T-helper 1 cell treated with Interleukin-12 subunit alpha and Interleukin-12 subunit beta and Interleukin-4 antibody, amounts not matched to agents 30 ng/mL and 1 ng/mL, for 36 hours (primary cell): ENCODE results near the gene MNT. TPM values are rescaled to one million over a fixed set of nuclear protein-coding genes. Genes with fewer than 3 reads are reported as not detected.

Source experiments
- intact Hi-C: fragments of 100-400 bp; cut with micrococcal nuclease; formaldehyde crosslinking; loops from one replicate; pipeline ENCODE4 v1.15.1; 2024
- total RNA-seq: library from RNA; stranded (reverse); gene quantifications from 2 replicates; pipeline ENCODE4 v1.2.3, GENCODE V29; 2022

The MNT gene
- total RNA-seq, 1 donor from 2014 or later = 26.4 TPM

DNA sequence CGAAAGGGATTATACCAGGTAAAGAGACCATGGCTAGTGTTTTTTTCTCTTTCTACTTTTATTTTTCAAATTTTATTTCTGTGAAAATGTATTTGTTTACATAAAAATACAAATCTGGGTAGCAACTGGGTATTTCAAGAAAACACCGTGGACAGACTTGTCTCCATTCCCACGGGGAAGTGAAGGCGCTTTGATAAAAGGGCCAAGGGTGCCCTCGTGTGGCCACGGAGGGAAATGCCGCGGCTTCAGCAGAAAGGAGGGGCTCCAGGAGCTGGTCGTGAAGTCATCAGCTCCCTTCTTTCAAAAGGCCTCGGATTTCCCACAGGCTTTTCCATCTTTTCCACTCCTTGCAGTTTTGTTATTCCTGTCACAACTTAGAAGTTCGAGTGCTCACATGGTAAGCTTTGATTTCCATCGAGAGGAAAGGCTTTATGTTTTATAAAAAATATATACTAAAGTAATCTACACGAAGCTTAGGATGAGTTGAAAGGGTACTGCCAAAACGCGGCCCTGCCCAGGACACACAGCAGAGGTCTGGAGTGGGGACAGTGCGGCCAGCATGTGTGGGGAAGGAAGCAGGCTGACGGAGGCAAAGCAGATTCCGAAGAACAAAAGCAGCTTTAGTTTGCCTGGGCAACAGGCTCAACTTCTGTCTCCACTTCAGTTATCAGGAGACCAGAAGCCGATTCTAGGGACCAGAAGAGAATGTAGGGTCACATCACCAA lies 15.3 kb upstream of the MNT start:
- intact Hi-C loops = loop anchor here (1.0 kb wide), 4 partner anchors 15 to 362 kb away; partner anchors contain the start of genes MNT and TSR1

DNA sequence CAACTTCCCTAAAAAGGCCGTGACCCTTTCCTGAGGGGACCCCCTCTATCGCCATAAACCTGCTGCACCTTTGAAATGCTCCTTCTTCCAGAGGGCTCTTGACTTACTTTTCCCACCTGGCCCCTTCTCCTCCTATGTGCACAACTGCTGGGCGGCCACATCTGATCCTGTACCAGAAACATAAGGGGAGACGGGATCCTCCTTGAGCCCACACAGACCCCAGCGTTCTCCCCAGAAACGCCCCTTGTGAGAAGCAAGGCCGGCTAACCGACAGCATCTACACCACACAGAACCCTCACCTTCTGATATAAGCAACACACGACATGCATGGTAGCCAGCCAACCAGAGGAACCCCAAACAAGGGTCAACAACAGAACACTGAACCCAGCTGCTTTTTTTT lies 14.2 kb upstream of the MNT start:
- intact Hi-C loops = no loop called here

DNA sequence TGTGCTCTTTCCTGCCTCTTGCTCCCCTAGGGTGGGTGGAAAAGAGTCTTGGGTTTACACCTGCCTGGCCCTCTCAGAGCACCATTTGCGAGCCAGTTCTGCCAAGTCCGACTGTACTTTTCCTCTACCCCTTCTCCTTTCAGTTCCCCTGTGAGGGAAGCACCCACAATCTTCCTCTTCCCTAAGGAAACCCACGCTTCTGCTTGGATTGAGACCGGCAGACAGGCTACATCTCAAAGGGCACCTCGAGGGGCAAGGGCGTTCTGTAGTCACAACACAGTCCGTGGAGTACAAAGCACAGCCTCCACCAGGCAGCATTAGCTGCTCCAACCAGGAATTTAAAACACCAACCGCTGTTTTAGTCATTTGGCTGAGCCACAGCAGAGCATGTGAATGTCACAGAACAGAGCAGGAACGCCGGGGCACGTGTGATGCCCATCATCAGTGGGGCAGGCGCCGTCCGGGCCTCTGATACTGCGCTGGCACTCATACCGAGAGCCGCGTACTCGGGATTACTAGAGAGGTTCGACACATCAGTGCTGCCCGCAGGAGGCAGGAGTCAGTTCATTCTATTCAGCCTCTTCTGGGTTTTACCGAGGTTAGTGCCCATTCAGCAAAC lies 13.7 kb upstream of the MNT start:
- intact Hi-C loops = no loop called here

DNA sequence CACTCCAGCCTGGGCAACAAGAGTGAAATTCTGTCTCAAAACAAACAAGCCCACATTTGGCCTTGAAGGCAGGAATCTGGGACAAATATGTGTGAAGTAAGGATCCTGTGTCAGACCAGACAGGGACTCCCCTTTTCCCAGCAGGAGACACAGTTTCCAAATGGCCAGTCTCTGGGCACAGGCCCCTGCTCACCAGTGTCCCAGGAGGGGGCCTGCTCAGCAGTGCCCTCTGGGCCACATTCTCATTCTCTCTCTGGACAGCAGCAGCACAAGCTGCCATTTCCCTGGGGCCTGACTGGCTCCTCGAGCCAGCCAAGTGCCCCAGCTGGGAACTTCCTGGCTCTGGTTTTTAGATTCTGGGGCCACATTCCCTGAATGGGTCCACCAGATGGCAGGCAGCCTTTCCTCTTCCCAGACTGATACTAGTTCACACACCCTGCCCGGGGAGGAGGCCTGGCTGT lies 11.7 kb upstream of the MNT start:
- intact Hi-C loops = no loop called here

DNA sequence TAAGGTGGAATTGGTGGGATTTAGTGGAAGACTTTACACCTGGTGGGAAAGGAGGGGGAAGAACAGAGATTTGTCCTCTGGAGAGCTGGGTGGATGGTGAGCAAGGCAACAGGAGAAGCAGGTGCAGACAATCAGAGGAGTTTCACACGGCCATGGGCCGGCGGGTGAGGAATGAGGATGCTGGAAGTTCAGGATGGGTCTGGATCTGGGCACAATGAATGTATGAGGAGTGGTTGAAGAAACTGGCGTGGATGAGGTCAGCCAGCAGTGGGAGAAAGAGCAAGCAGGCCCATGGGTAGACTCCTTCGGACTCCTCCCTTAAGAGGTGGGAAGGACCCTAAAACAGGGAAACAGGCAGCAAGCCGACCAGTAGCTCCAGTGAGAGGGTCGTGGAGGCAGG lies 10.1 kb upstream of the MNT start:
- intact Hi-C loops = no loop called here

DNA sequence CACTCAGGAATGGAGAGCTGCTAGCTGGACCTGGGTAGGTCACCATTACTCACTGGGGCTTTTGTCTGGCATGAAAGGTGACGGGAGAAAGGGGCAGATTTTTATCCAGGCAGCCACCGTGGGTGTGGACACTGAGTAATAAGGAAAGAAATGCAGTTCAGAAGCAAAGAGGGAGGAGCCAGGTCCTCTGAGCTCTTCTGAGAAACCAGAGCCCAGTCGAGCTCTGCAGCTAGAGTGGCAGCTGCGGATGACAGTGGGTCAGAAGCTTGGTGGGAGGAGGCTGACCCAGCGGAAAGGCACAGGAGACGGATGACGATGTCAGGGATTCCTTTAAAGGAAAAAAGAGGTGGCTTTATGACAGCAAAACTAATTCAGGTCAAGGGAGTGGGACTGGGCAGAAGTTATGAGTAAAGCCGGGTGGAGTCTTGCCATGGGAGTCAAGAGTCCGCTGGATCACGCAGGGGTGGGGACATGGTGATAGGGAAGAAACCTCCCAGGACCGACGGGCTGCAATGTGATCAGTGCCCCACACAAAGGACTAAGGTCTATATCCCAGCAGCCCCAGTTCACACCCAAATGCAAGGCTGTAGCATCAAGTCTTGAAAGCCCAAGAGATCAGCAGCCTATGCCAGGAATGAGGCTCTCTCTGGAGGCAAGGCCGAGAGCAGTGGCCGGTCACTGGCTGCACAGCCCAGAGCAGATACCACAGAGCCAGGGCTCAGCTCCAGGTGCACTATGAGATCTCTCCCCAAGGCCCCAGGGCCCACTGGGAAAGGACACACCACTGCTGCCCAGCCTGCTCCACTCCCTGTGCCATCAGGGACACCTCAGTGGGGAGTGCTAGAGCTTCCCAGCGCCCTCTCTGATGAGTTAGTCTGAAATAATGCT lies 6.3 kb upstream of the MNT start:
- intact Hi-C loops = loop anchor here (1.0 kb wide), 1 partner anchor 16 kb away; no protein-coding TSS in a partner anchor

DNA sequence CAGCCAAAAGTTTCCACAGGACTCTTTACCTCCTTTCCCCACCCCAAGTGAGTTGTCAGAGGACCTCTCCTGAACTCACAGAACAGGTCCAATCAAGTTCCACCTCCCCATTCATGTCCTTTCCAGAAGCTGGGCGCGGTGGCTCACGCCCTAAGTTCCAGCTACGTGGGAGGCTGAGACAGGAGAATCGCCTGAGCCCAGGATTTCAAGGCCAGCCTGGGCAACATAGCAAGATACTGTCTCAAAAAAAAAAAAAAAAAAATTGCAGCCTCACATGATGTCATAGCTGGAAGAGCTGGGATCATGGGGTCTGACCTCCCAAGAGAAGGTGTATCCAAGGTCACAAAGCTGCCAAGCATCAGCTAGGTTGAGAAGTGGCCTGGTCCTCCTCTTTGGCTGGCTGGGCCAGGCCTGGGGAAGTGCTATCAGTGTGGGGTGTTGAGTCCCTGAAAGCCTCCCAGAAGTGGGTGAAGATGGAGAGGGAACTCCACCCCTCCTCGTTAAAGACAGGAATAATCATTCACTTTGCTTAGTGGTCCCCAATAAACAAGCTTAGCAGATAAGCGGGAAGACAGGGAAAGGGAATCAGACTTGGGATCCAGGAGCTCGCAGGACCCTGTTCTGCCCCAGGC lies 5.5 kb upstream of the MNT start:
- intact Hi-C loops = no loop called here

DNA sequence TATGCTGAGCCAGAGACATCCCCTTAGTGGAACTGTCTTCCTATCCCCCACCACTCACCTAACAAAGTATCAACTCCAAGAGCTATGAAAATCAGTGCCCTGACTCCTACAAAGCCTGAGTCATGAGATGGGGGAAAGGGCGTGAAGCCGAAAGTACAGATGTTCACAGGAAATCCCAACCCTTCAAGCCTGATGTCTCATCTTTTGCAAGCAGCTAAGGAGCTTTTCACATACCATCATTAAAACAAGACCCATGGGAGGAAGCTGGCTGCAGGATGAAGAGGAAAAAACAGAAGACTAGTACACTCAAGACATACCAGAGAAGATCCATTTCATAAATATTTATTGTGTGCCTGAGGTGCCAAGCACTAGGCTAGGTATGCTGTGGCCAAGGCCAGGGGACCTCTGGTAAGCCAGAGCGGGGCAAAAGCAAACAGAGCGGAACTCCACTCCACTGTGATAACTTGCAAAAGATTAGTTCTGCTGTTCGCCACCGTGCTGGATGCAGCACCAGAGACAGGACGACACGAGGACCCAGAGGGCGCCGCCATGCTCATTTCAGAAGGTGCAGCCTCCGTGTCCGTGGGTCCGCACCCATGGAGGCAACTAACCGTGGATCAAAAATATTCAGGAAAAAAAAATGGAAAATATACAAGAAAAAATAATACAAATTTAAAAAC lies 4.5 kb upstream of the MNT start:
- intact Hi-C loops = no loop called here

DNA sequence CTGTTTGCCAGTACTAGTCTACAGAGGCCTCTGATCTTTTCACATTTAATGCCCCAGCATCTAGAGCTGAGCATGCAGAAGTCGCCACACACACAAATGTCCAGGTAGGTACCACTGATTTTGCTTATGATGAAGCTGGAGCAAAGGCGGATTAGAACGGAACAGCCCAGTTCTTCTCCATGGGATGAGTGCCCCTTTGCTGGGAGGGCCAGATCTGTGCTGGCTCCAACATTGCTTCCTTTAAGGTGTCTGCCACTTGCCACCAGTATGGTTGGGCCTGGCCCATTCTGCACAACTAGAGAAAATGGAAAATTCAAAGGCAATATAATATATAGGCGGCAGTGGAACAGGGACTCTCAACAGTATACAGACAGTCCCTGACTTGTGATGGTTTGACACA lies 2.2 kb upstream of the MNT start:
- intact Hi-C loops = loop anchor here (5.0 kb wide), 2 partner anchors 531 to 756 kb away; partner anchors contain the start of genes RILP and SCARF1

DNA sequence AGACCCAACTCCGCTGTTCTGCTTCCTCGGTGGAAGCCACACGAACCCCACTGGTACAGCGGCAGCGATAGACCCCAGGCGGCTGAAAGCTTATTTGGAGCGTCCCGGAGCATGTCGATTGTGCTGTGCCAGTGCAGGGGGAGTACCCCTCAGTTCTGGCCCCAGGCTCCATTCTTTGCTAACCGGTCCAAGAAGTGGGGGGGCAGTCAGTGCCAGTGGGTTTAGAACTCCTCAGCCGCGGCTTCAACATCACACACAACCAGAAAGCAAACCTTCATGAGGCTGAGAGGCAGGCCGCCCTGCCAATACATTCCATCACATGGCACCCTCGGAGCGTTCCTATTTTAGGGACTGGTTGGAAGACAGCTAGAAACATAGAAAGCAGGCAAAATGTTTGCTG lies 1.7 kb upstream of the MNT start:
- intact Hi-C loops = loop anchor here (5.0 kb wide), 2 partner anchors 530 to 755 kb away; partner anchors contain the start of genes RILP and SCARF1

DNA sequence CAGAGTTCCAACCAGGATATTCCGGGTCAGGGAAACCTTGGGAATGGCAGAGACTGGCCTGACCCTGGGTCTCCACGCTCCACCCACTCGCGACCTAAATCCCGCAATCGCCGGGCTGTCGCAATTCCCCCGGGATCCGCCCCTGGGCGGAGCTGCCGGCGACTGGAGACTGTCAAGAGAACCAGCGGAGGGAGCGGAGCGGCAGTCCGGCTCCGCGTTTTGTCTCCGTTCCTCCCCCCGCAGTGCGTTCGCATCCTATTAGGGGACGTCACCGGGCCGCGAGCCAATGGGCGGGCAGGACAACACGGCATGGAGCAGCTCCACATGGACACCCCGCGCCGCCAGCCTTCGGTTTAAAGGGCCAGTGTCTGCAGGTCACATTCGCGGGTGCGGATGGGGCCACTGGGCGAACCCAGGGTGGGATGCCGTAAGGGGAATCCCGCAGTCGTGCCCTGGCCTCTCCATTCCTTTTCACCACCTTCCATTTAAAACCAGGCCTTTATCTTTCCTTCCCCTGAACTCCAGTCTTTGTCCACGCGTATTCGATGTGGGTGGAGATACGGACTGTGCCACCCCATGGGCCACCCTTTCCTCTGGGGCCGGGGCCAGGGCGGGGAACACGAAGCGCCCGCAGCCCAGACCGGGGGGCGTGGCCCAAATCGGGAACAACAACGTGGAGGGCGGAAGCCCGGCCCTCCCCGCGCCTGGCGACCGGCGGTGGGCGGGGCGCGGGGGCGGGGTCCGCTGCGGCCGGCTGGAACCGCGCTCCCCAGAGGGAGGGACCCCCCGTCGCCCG lies 764 bp upstream of the MNT start:
- intact Hi-C loops = loop anchor here (1.0 to 5.0 kb wide), 14 partner anchors 9 to 1741 kb away; partner anchors contain the start of genes CLUH, CYB5D2, DPH1 and METTL16

DNA sequence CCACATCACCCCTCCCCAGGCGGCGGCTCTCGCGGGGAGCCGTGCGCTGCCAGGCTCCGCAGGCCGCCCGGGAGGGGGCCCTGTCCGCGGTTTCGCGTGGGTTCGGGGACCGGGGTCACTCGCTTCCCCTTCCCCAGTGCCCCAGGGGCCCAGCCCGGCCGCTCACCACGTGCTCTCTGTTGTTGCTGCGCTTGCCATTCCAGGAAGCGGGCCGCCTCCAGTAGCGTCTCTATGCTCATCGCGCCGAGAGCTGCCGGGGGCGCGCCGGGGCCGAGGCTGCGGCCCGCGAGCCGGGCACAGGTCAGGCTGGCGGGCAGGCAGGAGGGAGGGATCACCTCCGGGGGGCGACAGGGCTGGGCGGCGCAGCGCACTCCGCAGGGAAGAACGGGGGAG lies 390 bp downstream of the MNT start:
- intact Hi-C loops = loop anchor here (2.0 to 5.0 kb wide), 6 partner anchors 64 to 1742 kb away; partner anchors contain the start of genes CYB5D2, METTL16, OVCA2 and RILP

DNA sequence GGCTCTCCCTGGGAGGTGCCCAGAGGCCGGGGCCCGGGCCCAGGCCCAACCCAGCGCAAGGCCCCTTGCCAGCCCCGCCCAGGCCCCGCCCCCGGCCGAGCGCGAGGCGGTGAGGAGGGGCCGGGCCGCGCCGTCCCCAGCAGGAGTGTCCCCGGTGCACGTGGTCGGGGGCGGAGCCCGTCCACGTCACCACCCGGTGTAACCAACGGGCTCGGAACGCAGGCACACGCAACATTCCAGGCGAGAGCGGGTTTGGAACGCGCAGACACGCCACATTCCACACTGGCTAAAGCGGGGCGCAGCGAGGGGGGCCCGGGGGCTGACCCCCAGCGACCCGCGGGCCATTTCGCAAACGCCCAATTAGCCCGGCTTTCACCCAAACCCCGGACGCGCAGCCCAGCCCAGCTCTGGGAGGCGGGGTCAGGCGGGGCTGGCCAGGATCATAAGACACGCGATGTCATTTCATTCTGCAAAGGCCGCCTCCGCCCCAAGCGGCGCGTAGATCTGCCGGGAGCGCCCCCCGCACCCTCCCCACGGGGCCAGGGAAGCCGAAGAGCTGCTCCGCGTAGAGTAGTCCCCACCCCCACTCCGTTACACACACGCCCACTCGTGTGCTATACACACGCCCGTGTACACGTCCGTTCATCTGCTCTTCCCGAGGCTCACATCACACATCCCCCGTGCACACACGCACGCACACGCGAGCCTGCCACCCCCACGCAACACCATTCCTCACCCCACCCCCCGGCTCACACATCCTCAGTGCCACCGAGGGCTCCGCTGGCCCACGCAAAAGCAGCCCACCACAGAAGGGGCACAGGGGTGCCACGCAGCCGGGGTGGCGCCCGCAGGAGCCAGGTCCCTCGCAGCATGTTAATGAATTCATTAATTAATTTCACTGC lies 1.0 kb downstream of the MNT start:
- intact Hi-C loops = loop anchor here (1.0 to 10.0 kb wide), 10 partner anchors 18 to 1743 kb away; partner anchors contain the start of genes CYB5D2, METTL16, OVCA2 and PAFAH1B1

DNA sequence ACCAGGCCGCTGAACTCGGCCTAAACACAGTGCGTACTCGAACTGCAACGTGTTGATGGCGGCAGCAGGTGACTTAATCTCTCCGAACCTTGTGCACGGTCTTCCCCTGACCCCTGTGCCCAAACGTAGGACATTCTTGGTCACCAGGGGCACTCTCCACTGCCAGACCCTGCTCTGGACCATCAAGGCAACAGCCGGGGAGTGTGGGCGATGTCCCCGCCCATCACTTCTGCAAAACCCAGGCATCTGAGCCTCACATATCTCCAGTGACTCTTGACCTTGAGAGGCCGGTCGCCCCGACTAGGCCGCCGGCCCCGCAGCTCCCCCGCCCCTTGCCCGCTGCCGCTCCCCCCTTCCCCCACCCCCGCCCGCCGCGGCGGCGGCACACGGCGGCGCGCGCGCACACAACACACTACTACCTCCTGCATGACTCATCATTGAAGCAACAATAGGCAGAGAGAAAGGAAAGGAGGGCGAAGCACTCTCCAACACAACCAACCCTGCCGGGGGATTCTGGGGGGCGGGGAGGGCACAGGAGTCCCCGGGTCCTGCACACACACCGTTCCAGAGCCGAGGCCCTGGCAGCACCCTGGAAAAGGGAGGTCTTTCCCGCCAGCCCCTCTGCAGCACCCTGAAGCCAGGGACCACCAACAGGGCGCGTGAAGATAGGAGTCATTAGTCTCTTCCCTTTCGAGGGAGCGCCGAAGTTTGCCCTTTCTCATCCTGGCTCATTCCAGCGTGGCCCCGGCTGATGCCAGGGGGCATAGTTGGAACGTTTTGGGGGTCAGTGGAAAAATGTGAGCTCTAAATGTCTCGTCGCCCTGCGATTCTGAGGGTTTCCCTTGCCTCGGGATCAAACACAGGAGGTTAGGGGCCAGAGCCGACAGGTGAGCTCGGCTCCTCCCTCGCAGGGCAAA lies 1.9 kb downstream of the MNT start:
- intact Hi-C loops = loop anchor here (1.0 to 10.0 kb wide), 4 partner anchors 17 to 1107 kb away; partner anchors contain the start of genes PAFAH1B1 and RAP1GAP2

DNA sequence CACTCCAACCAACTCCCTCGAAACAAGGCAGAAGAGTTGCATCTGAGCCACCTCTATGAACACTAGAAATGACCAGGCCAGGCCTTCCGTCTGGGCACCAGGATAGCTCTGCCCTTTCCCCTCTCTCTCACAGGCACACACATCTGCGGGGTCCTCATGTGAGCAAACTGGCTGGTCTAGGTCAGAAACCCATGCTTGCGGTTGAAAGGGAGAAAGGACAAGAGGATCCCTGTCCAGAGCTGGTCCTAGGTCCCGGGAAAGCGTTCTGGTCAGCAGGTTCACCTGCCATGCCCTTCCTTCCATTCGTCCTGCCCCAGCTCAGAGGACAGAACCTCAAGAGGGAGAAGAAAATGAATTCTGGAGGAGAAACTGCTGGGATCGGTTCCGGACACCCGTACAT lies 2.7 kb downstream of the MNT start:
- intact Hi-C loops = loop anchor here (5.0 to 10.0 kb wide), 2 partner anchors 397 to 1106 kb away; partner anchors contain the start of gene RAP1GAP2

DNA sequence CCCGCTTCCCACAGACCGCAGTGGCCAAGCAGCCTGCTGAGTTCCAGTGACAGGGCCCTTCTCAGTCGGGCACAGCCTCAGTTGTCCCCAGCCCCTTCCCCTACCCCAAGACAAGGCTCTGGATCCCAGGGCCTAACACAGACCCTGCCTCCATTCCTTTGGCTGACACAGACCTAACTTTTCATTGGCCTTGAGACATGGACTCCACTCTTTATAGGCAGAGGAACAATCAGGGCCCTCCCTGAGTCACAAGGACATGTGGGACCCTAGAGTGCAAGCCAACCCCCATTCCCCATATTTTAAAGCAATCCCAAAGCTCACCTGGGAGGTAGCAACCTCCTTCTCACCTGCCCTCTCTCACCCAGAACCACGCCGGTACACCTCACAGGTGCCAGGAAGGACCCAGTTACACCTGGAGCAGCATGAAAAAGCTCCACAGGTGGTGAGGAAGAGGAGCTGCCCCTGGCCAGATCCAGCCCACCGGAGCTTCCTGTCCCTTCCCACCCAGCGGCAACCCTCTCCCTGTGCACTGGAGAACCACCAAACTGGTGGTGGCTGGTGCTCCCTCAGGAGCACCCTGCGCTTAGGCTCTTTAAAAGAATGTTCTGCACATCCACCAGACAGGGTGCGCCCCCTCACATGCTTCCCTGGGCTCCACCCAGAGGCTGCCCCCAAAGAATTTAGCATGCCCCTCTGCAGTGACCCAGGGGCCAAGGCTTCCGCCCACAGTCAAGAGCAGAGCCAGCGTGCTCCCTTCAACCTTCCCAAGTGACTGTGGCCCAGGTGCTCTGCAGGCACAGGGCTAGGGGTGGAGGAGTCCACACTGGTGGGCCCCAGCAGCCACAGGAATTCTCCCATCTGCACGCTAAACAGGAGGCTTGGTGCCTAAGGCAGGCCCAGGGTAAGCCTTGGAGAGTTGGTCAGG lies 3.4 kb downstream of the MNT start:
- intact Hi-C loops = loop anchor here (5.0 to 10.0 kb wide), 2 partner anchors 397 to 1105 kb away; partner anchors contain the start of gene RAP1GAP2
